Right lobe of liver (tissue), 4 donors: ENCODE data around the gene HERC4.

Experiments
- CTCF ChIP-seq, 4 donors: fragments of 200-600 bp in 3 of 4; fragments of 450-650 bp in 1 of 4; IDR thresholded peaks; one replicate each; pipeline versions ENCODE4 v1.5.1 to v1.8.0; 2016 to 2022; ENCODE audit warnings: antibody characterized with exemption in 4 of 4, mild to moderate bottlenecking in 2 of 4
- POLR2A ChIP-seq: fragments of 450-650 bp; IDR thresholded peaks from one replicate; pipeline ENCODE4 v1.6.1; 2017; ENCODE audit warnings: antibody characterized with exemption, mild to moderate bottlenecking
- donor health status: DM: no; HTN: no; CAD: no.
- donor health status: DM: no; HTN: no; CAD: no.
- donor health status: DM: no; HTN: yes; CAD: no.

GRCh38 chr10:68103261-68103878 lies 28.3 kb upstream of the HERC4 start:
- TF ChIP-seq CTCF (IDR thresholded peaks at IDR 0.05) (no peak), POLR2A (no peak)
